Measurements from ENCODE around the gene PCDHGA3.
"Not testable (repeated sequence)": the region's sequence is repeated elsewhere in the genome, so short reads cannot be mapped to it uniquely, and the experiment has no call there.

PCDHGA3 gene

GRCh38 chr5:141383345-141383744 lies 39.7 kb downstream of the PCDHGA3 start:
- DNase-seq: no peak

GRCh38 chr5:141384471-141385267 lies 41.0 kb downstream of the PCDHGA3 start:
- DNase-seq: no peak

GRCh38 chr5:141387557-141388311 lies 44.1 kb downstream of the PCDHGA3 start, which contains the start of gene PCDHGB4:
Gene PCDHGB4, plus strand, starts transcription at chr5:141387698. Its CDS starts 187 bp downstream, at chr5:141387885.
- not testable (repeated sequence) for DNase-seq

GRCh38 chr5:141388661-141389060 lies 45.0 kb downstream of the PCDHGA3 start:
- no peak for DNase-seq

- DNase-seq: no peak
Measured at GRCh38 chr5:141389153-141390042, 45.8 kb downstream of the PCDHGA3 start.

- DNase-seq: no peak
Measured at GRCh38 chr5:141392429-141393198, 49.0 kb downstream of the PCDHGA3 start, which contains the start of gene PCDHGA8. Gene PCDHGA8, plus strand, starts transcription at chr5:141392633. Its CDS starts 181 bp downstream, at chr5:141392814.

GRCh38 chr5:141393267-141393666 lies 49.6 kb downstream of the PCDHGA3 start:
- no peak for DNase-seq

GRCh38 chr5:141394401-141395187 lies 51.0 kb downstream of the PCDHGA3 start:
- DNase-seq: not testable (repeated sequence)
